AG09319 (cell line): ENCODE data around the gene SYNJ2.
A peak's percentile ranks its signal among the peaks of the same experiment; 100 is the strongest.

Experiments
- DNase-seq: peaks from one replicate; pipeline ENCODE4 v3.0.0-alpha.2; 2010; ENCODE audit warnings: low read depth; ENCODE audit errors: extremely low read depth
- TF ChIP-seq, protein P1 (sequence below): IDR thresholded peaks from 2 replicates; pipeline ENCODE4 v1.5.1; 2011; ENCODE audit warnings: low read depth, mild to moderate bottlenecking, inconsistent platforms, low read length, moderate library complexity

Gene SYNJ2

DNA sequence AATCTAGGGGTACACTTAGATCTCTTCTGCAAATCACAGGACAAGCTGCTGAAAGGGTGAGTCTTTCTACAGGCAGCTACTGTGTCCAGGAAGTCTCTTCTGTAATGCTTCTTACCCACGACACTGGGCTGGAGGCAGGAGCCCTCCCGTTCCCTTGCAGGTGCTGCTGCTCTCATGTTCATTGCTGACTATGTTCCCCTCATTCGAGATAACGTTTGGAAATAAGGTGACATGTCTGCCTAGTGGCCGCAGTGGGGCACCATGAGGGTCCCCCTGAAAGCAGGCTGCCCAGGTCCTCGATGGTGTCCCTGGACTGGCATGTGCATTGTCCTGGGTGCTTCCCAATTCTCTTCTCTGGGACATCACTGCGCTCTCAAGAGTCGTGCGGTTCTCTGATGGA is 74.7 kb downstream of the SYNJ2 start:
- TF ChIP-seq, protein P1, sequence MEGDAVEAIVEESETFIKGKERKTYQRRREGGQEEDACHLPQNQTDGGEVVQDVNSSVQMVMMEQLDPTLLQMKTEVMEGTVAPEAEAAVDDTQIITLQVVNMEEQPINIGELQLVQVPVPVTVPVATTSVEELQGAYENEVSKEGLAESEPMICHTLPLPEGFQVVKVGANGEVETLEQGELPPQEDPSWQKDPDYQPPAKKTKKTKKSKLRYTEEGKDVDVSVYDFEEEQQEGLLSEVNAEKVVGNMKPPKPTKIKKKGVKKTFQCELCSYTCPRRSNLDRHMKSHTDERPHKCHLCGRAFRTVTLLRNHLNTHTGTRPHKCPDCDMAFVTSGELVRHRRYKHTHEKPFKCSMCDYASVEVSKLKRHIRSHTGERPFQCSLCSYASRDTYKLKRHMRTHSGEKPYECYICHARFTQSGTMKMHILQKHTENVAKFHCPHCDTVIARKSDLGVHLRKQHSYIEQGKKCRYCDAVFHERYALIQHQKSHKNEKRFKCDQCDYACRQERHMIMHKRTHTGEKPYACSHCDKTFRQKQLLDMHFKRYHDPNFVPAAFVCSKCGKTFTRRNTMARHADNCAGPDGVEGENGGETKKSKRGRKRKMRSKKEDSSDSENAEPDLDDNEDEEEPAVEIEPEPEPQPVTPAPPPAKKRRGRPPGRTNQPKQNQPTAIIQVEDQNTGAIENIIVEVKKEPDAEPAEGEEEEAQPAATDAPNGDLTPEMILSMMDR = no peak
- DNase-seq = no peak

DNA sequence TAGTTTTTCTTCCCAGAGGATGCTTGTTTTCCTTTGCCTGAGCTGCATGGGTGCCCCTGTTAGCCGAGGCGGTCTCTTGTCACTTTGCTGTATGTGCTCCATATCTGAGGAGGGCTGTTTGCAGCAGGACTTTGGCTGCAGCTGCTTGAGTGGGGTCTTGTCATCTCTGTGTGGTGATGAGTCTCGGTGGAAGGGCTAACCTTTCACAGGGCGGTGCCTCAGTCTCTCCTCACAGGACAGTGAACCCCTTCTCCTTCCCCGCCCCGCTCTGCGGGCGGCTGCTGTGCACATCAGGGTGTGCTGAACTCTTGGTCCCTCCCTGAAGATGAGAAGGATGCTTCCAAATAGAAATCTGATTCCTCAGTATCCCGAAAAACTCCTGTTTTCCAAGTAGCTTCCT is 75.1 kb downstream of the SYNJ2 start:
- DNase-seq = no peak
- TF ChIP-seq, protein P1 = no peak

DNA sequence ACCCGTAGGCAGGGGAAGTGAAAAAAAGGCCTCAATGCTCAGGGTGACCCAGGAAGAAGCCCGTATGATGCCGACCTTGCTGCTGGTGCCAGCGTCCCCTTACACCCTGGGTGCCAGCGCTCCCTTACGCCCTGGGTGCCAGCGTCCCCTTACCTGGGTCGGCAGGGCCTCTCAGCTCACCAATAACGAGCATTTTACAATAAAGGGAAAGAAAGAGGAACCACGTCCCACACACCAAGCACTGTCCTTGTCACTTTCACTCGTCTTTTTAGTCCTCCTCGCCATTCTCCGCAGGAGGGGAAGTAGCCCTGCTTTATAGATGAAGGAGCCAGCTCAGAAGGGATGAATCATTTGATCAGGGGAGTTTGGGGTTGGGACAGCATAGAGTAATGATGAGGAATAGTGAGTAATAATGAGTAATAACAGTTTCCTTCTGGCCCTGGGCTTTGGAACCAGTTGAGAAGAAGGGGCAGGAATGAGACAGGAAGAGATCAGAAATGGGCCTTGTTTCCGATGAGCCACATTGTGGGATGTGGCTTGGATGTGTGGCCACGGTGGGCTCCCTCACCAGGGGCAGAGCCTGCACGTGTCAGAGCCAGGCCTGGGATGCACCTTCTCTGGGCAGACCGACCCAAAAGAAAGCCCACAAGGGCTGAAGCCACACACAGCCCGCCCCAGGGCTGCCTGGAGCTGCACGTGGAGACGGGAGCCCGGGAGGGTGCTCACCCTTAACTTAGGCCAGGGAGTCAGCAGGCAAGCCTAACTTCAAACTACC is 75.7 kb downstream of the SYNJ2 start:
- TF ChIP-seq, protein P1 = no peak
- peak; percentile 64 for DNase-seq

DNA sequence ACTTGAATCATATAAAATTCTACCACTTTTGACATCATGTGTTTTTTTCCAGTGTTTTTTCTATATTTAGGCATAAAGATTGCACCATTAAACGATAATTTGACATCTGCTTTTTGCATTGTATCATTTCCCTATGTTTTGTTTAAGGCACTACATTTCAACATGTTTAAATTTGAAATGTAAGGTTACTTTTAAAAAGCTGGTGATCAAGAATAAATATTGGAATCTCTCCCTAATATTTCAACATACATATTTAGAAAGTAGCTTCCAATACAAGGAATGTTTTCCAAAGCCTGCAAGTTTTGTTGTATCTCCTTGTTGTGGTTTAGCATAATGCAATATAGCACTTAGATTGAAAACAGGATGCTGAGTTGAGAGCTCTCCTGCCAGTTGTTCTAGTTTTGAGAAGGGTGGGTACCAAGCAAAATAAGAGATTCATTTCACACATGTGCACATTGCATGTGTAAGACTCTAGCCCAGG is 76.5 kb downstream of the SYNJ2 start:
- TF ChIP-seq, protein P1 = no peak
- no peak for DNase-seq

DNA sequence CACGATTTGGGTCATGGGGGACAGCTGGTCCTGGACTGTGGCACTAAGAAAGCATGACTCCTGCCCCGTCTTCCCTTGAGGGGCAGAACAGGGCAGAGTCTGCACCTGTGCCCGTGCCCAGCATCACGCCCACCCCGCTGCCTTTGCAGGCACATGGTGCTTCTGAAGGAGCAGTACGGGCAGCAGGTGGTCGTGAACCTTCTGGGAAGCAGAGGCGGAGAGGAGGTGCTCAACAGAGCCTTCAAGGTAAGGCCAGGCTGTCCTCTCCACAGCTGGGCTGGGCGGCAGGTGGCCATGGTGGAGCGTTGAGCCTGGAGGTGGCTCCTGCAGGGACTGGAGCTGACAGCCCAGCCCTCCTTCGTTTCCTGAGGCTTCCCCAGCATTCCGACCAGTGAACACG is 77.4 kb downstream of the SYNJ2 start:
- TF ChIP-seq, protein P1 = no peak
- DNase-seq = no peak

DNA sequence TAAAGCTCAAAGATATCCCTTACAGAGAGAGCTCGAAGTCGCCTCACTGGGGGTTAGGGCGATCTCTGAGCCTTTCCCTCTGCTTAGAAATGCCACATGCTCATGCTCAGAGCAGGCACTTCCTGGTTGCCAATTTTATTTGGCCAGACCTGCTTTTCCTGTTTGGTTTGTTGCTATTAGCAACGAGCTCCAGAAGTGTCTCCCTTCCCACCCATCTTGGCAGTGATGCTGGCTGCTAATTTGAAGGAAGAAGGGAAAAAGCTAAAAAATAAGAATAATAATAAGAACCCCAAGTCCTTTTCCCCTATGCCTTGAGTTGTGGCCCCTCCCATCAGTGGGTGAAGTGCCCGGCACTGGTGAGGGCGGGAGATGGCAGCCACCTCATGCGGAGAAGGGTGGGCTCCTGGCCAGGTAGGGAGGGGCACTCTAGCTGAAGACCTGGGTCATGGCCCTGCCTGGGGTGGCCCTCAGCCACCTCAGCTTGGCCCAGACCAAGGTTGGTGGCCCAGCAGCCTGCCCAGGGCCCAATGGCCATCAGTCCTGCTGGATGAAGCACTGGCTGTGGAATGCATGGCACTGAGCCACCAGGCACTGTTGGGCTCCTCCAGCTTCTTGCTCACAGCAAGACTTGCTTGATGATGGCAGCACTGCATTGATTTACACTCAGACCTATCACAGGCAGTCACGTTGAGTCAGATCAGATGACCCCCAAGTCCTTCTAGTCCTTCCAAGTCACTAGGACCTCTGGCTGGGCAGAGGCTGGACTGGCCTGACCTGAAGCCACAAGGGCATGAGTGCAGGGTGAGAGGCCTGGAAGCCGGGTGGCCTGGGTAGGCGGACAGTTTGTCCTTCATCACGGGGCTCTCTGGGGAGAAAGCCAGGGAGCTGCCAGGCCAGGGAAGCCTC is 79.0 kb downstream of the SYNJ2 start:
- peak; percentile 81 for DNase-seq

More for the DNA sequence above, 79.0 kb downstream of the SYNJ2 start:
- TF ChIP-seq, protein P1 = no peak
